ENCODE measurements around the gene EPHB3. TPM values are rescaled to one million over a fixed set of nuclear protein-coding genes. Genes with fewer than 3 reads are reported as not detected.

The EPHB3 gene
- total RNA-seq, 1 donor from 2014 or later: 0.92 TPM

- TF ChIP-seq CTCF (conservative IDR thresholded peaks at IDR 0.05; ENCODE audit: low read depth, low read length): no peak
- H3K4me3 ChIP-seq (ENCODE audit: low read depth, low read length): no peak overlapping the region
- no peak for DNase-seq (ENCODE audit: low read depth)
Measured at GRCh38 chr3:184600685-184601377, 39.2 kb downstream of the EPHB3 start.

DNA sequence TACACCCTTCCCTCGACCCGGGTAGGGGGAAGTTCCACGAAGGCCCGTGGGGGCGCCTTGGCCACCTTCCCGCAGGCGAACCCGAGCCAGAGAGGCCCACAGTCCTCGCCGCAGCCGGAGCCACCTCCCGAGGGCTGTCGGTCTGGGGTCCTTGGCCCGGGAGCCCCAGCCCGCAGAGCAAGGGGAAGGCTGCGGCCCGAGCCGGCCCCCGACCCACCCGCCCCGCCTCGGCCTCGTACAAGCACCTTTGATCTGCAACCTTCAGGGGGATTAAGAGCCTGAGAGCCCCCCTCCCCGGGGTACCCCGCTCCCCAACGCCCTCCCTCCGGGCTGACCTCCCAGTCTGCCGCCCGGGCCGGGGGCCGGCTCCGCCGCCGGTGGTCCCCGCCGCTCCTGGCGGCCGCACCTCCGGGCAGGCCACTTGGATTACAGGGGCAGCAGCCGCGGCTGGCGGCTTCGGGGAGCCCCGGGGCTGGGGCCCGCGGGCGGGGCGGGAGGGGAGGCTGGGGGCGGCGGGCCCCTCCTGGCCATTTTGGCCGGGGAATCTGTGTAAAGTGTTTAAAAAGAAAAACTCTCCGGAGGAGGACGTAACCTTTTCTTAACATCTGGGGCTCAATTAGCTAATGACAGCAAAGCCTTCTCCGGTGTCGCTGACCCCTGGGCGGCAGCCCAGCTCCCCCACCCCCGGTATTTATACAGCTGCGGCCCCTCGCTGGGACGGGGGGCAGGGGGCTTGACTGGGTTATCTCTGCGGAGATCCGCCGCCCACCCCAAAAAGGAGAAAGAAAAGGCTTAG is 40.2 kb downstream of the EPHB3 start:
- DNase-seq (ENCODE audit: low read depth): no peak
- no peak for TF ChIP-seq CTCF (conservative IDR thresholded peaks at IDR 0.05; ENCODE audit: low read depth, low read length)
- no peak overlapping the region for H3K4me3 ChIP-seq (ENCODE audit: low read depth, low read length)

- TF ChIP-seq CTCF (conservative IDR thresholded peaks at IDR 0.05; ENCODE audit: low read depth, low read length): no peak
- no peak overlapping the region for H3K4me3 ChIP-seq (ENCODE audit: low read depth, low read length)
- no peak for DNase-seq (ENCODE audit: low read depth)
Measured at GRCh38 chr3:184602372-184603150, 41.0 kb downstream of the EPHB3 start.

GRCh38 chr3:184603151-184604030 is 41.8 kb downstream of the EPHB3 start:
- no peak for DNase-seq (ENCODE audit: low read depth)
- H3K4me3 ChIP-seq (ENCODE audit: low read depth, low read length): no peak overlapping the region
- TF ChIP-seq CTCF (conservative IDR thresholded peaks at IDR 0.05; ENCODE audit: low read depth, low read length): no peak

- DNase-seq (ENCODE audit: low read depth): no peak
- TF ChIP-seq CTCF (conservative IDR thresholded peaks at IDR 0.05; ENCODE audit: low read depth, low read length): no peak
- H3K4me3 ChIP-seq (ENCODE audit: low read depth, low read length): peak overlapping the region; percentile 14
Measured at GRCh38 chr3:184604039-184604601, 42.5 kb downstream of the EPHB3 start.
